ENCODE data around the gene SIGLEC7.

Gene SIGLEC7

DNA sequence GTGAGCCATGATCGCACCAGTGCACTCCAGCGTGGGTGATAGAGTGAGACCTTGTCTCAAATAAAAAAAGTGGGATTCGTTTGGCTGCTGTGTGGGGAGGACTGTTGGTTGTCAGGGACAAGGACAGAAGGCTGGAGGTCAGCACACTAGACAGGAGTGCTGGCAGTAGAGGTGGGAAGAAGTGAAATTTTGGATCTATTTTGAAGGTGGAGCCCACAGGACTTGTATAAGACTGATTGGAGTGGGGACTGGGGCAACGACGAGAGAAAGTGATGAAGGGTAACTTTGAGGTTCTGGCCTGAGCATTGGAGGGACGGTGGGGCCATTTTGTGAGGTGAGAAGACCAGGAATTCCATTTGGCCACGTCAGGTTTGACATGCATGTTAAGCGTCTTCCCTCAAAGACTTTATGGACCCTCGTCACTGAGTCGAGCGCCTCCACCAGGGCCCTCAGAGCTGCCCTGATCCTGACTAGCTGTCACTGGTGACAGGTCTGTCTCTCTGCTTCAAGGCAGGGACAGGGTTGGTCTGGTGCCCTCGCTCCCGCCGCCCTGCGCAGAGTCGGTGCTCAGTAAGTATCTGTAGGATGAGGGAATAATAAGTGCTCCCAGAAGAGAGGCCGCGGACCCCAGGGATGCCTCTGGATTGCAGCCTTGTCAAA lies 34.6 kb upstream of the SIGLEC7 start:
- DNase-seq (ENCODE audit: low spot score) = no peak
- Mint-ChIP-seq H3K4me3 (peak overlapping the region; percentile 95), H3K9me3 (no peaks in the 10 kb centered on the region), H3K27me3 (ENCODE audit: low read depth) (no peaks in the 10 kb centered on the region), H3K27ac (peak overlapping the region; percentile 96), H3K36me3 (ENCODE audit: low read depth) (peaks cover 11% of the 10 kb centered on the region), H3K4me1 (ENCODE audit: low read depth) (peaks cover 21% of the 10 kb centered on the region)

DNA sequence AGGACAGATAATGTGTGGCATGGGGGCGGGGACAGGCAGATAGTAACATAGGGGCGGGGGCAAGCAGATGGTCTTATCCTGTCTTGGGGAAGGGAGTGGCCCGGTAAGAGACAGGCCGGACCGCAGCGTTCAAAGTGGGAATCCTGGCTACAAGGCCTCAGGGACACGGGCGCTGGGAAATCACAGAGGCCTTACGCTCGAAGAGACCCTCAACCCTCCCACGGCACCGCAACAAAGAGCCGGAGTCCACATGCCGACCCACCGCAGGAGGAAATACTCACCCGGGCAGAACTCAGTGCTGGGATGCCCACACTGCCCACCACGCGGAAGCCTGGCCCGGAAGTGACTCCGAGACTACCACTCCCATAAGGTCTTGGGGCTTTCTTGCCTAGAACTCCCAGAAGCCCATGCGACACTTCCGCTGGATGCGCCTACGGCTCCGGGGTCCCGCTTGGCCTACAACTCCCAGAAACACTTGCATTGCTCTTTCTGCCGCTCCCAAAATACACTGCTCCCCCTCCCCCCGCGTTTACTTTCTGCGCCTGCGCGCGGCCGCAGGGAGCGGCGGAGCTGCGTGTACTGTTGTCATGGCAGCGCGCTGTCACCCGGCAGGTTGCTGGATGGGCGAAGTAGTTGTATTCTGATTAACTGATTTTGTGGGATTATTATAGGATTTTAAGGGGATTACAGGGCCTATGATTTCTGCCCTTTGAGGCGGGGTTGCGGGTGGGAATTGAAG lies 33.9 kb upstream of the SIGLEC7 start, which contains the start of gene CTU1:
CTU1 (minus strand) TSS at position 344 of the 739 bp plus-strand sequence. CDS start 3,840 bp downstream, outside the sequence.
- Mint-ChIP-seq H3K27ac (peak within 1 kb of the TSS; percentile 96), H3K4me1 (ENCODE audit: low read depth) (peaks cover 21% of the 10 kb centered on the region), H3K27me3 (ENCODE audit: low read depth) (no peaks in the 10 kb centered on the region), H3K36me3 (ENCODE audit: low read depth) (peaks cover 8% of the 10 kb centered on the region), H3K4me3 (peak within 1 kb of the TSS; percentile 95), H3K9me3 (no peaks in the 10 kb centered on the region)
- DNase-seq (ENCODE audit: low spot score) = peak; percentile 99

DNA sequence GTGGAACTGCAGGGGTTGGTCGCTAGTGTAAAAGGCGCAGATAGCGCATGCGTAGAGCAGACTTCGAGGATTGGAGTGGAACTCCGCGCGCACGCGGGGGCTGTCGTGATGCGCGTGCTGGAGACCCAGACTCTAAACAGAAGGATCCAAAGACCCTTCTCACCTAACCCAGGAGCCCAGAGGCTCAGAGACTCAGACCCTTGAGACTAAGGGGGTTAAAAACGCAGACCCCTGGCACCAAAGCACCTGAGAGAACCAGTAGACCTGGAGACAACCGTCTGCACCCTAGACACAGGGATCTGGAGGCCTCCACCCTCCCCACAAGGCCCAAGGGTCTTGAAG lies 33.3 kb upstream of the SIGLEC7 start:
- Mint-ChIP-seq H3K9me3 (no peaks in the 10 kb centered on the region), H3K36me3 (ENCODE audit: low read depth) (peaks cover 4% of the 10 kb centered on the region), H3K27me3 (ENCODE audit: low read depth) (no peaks in the 10 kb centered on the region), H3K4me3 (peak overlapping the region; percentile 95), H3K4me1 (ENCODE audit: low read depth) (peaks cover 21% of the 10 kb centered on the region), H3K27ac (peak overlapping the region; percentile 96)
- no peak for DNase-seq (ENCODE audit: low spot score)

DNA sequence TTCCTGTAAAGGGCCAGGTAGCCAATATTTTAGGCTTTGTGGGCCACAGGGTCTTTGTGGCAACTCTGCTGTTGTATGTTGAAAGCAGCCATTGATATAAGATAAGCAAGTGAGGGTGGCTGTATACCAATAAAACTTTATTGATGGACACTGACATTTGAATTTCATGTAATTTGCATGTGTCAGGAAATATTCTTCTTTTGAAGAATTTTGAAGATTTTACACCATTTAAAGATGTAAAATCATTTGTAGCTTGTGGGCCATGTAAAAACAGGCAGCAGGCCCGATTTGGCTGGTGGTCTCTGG lies 31.5 kb upstream of the SIGLEC7 start:
- Mint-ChIP-seq H3K4me3 (no peak overlapping the region), H3K9me3 (no peaks in the 10 kb centered on the region), H3K4me1 (ENCODE audit: low read depth) (peaks cover 31% of the 10 kb centered on the region), H3K36me3 (ENCODE audit: low read depth) (no peaks in the 10 kb centered on the region), H3K27ac (no peak overlapping the region), H3K27me3 (ENCODE audit: low read depth) (no peaks in the 10 kb centered on the region)
- no peak for DNase-seq (ENCODE audit: low spot score)

DNA sequence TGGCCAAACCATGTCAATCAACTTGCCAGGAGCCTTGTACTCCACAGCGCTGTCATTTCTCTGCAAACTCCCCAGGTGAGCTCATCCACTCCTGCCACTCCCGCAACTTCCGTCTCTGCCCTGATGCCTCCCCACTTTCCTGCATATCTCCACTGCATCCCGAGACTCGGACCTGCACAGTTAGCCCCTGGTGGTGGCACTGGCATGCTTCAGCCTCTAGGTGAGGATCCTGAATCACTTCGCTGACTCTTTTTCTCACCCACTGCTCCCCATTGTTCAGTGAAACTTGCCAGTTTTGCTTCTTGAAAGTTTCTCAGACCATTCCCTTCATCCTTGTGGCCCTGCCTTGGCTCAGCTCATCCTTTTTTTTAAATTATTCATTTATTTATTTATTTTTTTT lies 30.5 kb upstream of the SIGLEC7 start:
- Mint-ChIP-seq H3K4me1 (ENCODE audit: low read depth) (peaks cover 31% of the 10 kb centered on the region), H3K27me3 (ENCODE audit: low read depth) (no peaks in the 10 kb centered on the region), H3K9me3 (no peaks in the 10 kb centered on the region), H3K27ac (no peak overlapping the region), H3K4me3 (no peak overlapping the region), H3K36me3 (ENCODE audit: low read depth) (no peaks in the 10 kb centered on the region)
- DNase-seq (ENCODE audit: low spot score) = no peak

DNA sequence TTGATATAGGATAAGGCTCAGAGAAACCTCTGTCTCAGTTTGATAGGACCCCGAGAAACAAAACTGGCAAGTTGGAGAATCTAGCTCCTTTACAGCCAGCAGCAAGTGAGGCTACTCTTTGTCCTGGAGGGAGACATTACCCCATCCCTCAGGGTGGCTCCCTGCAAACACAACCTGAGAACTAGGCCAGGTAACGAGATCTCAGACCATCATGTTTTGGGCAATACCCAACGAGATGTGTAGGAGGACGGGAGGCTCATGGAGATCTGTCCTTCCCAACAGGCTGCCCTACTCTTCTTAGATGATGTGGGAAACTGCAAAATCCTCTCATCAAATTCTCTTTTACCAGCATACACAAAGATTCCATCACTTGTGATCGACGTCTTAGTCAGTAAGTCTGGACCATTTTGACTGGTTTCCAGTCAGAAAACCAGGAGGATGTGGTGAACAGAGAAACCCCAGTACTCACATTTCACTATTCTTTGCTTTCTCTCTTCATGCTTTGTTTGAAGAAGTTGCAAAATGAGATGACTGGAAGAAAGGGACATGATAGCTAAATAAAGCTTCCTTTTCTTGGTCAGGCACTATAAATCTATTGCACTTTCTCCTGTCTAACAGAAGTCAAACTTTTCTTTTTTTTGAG lies 27.9 kb upstream of the SIGLEC7 start:
- Mint-ChIP-seq H3K27ac (peak overlapping the region; percentile 16), H3K36me3 (ENCODE audit: low read depth) (no peaks in the 10 kb centered on the region), H3K9me3 (no peaks in the 10 kb centered on the region), H3K4me1 (ENCODE audit: low read depth) (peaks cover 21% of the 10 kb centered on the region), H3K27me3 (ENCODE audit: low read depth) (peaks cover 3% of the 10 kb centered on the region), H3K4me3 (peak overlapping the region; percentile 22)
- DNase-seq (ENCODE audit: low spot score) = peak; percentile 45

DNA sequence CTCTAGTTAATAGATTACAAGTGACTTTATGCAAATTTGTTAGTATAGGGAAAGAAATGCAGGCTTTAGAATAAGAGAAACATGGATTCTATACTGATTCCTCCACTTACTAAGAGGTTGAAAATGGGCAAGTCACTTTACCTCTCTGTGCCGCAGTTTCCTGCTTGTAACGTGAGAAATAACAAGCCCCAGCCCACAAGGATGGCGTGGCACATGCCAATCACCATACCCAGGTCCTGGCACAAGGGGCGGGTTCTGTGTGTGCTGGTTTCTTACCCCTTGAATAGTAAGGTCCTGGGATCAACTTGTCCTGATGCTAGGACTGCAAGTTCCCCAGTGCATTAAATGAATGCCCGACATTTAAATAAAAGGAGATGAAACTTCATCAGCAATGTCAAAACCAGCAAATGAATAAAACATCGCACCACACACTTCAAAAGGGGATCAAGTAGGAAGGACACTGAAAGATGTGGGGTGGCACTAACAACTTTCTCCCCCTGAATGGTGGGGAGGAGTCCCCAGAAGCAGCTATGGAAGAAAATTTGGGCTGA lies 25.3 kb upstream of the SIGLEC7 start:
- H3K27me3 Mint-ChIP-seq (ENCODE audit: low read depth) = peaks cover 3% of the 10 kb centered on the region
- DNase-seq (ENCODE audit: low spot score) = no peak
- H3K9me3 Mint-ChIP-seq = no peaks in the 10 kb centered on the region
- no peak overlapping the region for H3K27ac Mint-ChIP-seq
- no peaks in the 10 kb centered on the region for H3K36me3 Mint-ChIP-seq (ENCODE audit: low read depth)
- peaks cover 27% of the 10 kb centered on the region for H3K4me1 Mint-ChIP-seq (ENCODE audit: low read depth)
- H3K4me3 Mint-ChIP-seq = no peak overlapping the region

DNA sequence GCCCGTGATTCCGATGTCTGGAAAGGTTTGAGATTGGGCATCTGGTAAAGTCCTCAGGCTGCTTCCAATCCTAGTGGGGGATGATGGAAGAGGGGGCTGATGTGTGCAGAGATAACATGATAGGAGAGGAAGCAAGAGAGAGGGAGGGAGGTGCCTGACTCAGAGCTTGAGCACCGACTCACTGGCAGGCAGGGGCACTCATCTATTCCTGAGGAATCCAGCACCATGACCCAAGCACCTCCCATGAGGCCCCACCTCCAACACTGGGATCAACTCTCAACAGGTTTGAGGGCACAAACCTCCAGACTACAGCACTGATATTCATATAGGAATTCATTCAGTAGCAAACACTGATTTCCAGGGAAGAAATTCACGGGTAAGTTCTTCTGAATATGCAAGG lies 23.0 kb upstream of the SIGLEC7 start:
- Mint-ChIP-seq H3K9me3 (no peaks in the 10 kb centered on the region), H3K4me3 (no peak overlapping the region), H3K27ac (no peak overlapping the region), H3K4me1 (ENCODE audit: low read depth) (peaks cover 47% of the 10 kb centered on the region), H3K27me3 (ENCODE audit: low read depth) (peaks cover 3% of the 10 kb centered on the region), H3K36me3 (ENCODE audit: low read depth) (no peaks in the 10 kb centered on the region)
- no peak for DNase-seq (ENCODE audit: low spot score)

DNA sequence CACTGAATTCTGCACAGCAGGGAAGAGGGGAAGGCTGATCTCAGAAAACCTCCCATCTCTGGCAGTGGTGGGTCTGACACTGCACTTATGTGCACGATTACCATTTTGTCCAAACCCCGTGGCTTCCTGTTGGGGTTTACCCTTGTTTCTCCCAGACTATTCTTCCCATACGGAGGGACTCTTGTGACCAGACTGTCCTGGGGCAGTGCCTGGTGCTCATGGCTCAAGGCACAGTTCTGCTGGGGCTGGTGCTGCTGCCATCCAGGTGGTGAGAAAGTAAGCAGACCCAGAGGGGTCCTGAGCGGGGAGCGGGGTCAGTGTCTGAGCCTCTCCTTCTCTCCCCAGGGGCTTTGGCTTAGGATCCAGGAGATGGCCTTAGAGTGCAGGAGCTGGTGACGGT lies 22.5 kb upstream of the SIGLEC7 start:
- H3K27me3 Mint-ChIP-seq (ENCODE audit: low read depth) = peaks cover 3% of the 10 kb centered on the region

DNA sequence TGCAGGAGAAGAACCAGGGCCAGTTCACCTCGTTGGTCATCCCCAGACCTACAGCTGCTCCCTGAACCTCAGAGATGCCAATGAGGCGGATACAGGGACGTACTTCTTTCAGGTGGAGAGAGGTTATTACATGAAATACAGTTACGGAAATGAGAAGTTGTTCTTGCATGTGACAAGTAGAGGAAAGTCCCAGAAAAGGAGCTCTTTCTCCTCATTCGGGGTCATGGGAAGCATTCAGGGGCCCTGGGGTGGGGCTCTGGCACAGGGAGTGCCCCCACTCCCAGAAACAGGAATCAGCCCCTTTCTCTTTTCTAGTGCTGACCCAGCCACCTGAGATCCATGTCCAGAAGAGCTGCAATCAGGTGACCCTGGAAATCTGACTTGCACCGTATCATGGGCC lies 21.9 kb upstream of the SIGLEC7 start:
- H3K27me3 Mint-ChIP-seq (ENCODE audit: low read depth) = peaks cover 3% of the 10 kb centered on the region
- no peak for DNase-seq (ENCODE audit: low spot score)
- no peak overlapping the region for H3K4me3 Mint-ChIP-seq
- H3K4me1 Mint-ChIP-seq (ENCODE audit: low read depth) = peaks cover 45% of the 10 kb centered on the region
- no peak overlapping the region for H3K27ac Mint-ChIP-seq
- no peaks in the 10 kb centered on the region for H3K9me3 Mint-ChIP-seq
- H3K36me3 Mint-ChIP-seq (ENCODE audit: low read depth) = no peaks in the 10 kb centered on the region

More for the DNA sequence above, 22.5 kb upstream of the SIGLEC7 start:
- no peaks in the 10 kb centered on the region for H3K36me3 Mint-ChIP-seq (ENCODE audit: low read depth)
- H3K27ac Mint-ChIP-seq = no peak overlapping the region
- H3K9me3 Mint-ChIP-seq = no peaks in the 10 kb centered on the region
- H3K4me1 Mint-ChIP-seq (ENCODE audit: low read depth) = peaks cover 46% of the 10 kb centered on the region
- DNase-seq (ENCODE audit: low spot score) = no peak
- H3K4me3 Mint-ChIP-seq = no peak overlapping the region

DNA sequence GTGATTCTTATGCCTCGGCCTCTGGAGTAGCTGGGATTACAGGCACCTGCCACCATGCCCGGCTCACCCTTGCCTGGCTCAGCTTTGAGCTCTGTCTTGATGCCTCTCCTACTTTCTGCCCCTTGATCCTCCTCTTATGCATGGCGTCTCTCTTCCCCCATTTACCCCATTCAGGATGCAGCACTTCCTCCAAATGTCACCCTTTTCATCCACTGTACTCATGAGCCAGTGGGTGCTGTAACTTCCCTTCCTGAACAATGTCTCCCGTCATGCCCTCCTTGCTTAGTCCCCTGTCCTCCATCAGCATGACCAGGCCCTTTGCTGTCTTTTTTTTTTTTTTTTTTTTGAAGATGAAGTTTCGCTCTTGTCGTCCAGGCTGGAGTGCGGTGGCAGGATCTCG lies 20.8 kb upstream of the SIGLEC7 start:
- no peaks in the 10 kb centered on the region for H3K9me3 Mint-ChIP-seq
- H3K36me3 Mint-ChIP-seq (ENCODE audit: low read depth) = no peaks in the 10 kb centered on the region
- H3K4me1 Mint-ChIP-seq (ENCODE audit: low read depth) = peaks cover 42% of the 10 kb centered on the region
- no peak overlapping the region for H3K4me3 Mint-ChIP-seq
- DNase-seq (ENCODE audit: low spot score) = no peak
- no peak overlapping the region for H3K27ac Mint-ChIP-seq
- H3K27me3 Mint-ChIP-seq (ENCODE audit: low read depth) = peaks cover 3% of the 10 kb centered on the region

DNA sequence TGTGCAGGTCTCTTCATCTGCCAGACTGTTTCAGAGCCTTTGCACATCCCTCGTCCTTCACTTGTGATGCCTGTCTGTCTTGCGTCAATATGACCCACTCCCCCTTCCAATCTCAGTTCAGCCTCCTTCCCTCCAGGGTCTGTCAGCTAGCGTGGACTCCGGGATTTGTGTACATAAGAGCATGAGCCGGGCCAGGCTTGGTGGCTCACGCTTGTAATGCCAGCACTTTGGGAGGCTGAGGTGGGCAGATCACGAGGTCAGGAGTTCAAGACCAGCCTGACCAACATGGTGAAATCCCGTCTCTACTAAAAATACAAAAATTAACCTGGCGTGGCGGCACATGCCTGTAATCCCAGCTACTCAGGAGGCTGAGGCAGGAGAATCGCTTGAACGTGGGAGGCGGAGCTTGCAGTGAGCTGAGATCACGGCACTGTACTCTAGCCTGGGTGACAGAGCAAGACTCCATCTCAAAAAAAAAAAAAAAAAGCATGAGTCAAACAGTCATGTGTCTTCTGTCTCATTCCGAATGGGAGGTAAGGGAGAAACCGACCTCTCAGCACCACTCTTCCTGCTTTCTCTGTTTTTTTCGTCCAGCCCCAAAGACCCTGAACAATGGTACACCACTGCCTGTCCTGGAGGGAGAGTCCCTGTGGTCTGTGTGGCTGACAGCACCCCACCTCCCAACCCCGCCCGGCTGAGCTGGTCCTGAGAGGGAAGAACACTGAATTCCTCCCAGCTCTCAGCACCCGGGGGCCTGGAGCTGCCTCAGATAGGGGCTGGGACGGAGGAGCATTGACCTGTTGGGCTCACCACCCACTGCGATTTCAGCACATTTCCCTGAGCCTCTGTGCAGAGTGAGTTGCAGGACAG lies 19.8 kb upstream of the SIGLEC7 start:
- Mint-ChIP-seq H3K27me3 (ENCODE audit: low read depth) (peaks cover 3% of the 10 kb centered on the region), H3K4me1 (ENCODE audit: low read depth) (peaks cover 48% of the 10 kb centered on the region), H3K27ac (peak overlapping the region; percentile 60), H3K9me3 (no peaks in the 10 kb centered on the region), H3K4me3 (peak overlapping the region; percentile 45), H3K36me3 (ENCODE audit: low read depth) (no peaks in the 10 kb centered on the region)
- no peak for DNase-seq (ENCODE audit: low spot score)

DNA sequence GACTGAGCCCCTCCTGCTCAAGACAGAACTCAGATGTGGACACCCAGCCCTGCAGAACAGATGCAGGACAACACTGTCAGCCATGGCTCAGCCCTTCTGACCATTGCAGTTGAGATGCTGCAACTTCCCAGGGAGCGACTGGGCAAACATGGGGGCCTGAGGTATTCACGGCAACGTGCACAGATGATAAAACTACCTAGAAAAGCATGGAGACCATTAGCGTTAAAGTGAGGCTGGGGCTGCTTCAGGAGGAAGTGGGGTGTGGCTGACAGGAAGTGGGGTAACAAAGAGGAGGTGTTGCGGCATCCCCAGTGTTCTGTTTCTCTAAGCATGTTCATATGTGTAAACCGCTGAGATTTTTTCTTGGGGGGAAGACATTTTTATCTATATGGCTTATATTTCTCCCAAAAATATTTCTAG lies 18.7 kb upstream of the SIGLEC7 start:
- H3K4me3 Mint-ChIP-seq = peak overlapping the region; percentile 70
- H3K9me3 Mint-ChIP-seq = no peaks in the 10 kb centered on the region
- H3K27ac Mint-ChIP-seq = peak overlapping the region; percentile 82

More for the DNA sequence above, 18.7 kb upstream of the SIGLEC7 start:
- H3K36me3 Mint-ChIP-seq (ENCODE audit: low read depth) = no peaks in the 10 kb centered on the region
- no peaks in the 10 kb centered on the region for H3K27me3 Mint-ChIP-seq (ENCODE audit: low read depth)
- peaks cover 52% of the 10 kb centered on the region for H3K4me1 Mint-ChIP-seq (ENCODE audit: low read depth)
- DNase-seq (ENCODE audit: low spot score) = no peak
